ENCODE measurements around the gene MIB1.

- no peak for TF ChIP-seq CTCF (IDR thresholded peaks at IDR 0.05; ENCODE audit: poor library complexity)
- TF ChIP-seq EZH2 (IDR thresholded peaks at IDR 0.05; ENCODE audit: borderline replicate concordance) = no peak
- no peak for TF ChIP-seq EZH2phosphoT487 (IDR thresholded peaks at IDR 0.05; ENCODE audit: low read depth, severe bottlenecking, unreplicated experiment)
These were observed 86.2 kb downstream of the MIB1 start for GRCh38 chr18:21826641-21827302.

Measured in hepatocyte (in vitro differentiated cells).